ENCODE results near the gene DYSF. TPM values are rescaled to one million over a fixed set of nuclear protein-coding genes. Genes with fewer than 3 reads are reported as not detected.

The DYSF gene
- polyA plus RNA-seq, 1 donor (not counting 4 experiments of a cell fraction or from before 2014, with no cell fraction given) = 8.2 TPM

GRCh38 chr2:71561441-71562267 is 108.3 kb downstream of the DYSF start:
- Histone ChIP-seq H3K4me1 (ENCODE audit: control insufficient read depth, extremely low read depth, insufficient read depth, low read length) (no peaks in the 10 kb centered on the region), H3K9ac (ENCODE audit: control insufficient read depth, extremely low read depth, insufficient read depth, low read length) (no peak overlapping the region), H3K27me3 (ENCODE audit: control insufficient read depth, extremely low read depth, insufficient read depth, low read length) (peaks cover 19% of the 10 kb centered on the region), H3K36me3 (ENCODE audit: control insufficient read depth in 2 of 2, extremely low read depth in 1 of 2, insufficient read depth in 2 of 2, low read length in 2 of 2) (no peaks in the 10 kb centered on the region), H3K79me2 (ENCODE audit: control insufficient read depth, insufficient read depth, low read length) (no peaks in the 10 kb centered on the region), H3K27ac (ENCODE audit: control insufficient read depth, insufficient read depth, low read length) (no peak overlapping the region), H3K9me1 (ENCODE audit: control insufficient read depth, extremely low read depth, insufficient read depth, low read length) (no peaks in the 10 kb centered on the region), H3K4me2 (ENCODE audit: control insufficient read depth, extremely low read depth, insufficient read depth, low read depth, low read length) (no peak overlapping the region), H4K20me1 (ENCODE audit: control insufficient read depth, extremely low read depth, insufficient read depth, low read length) (no peaks in the 10 kb centered on the region), H3K9me3 (ENCODE audit: control insufficient read depth, low read depth, low read length) (no peaks in the 10 kb centered on the region), H2AFZ (ENCODE audit: control insufficient read depth, low read length) (no peak overlapping the region), H3K4me3 (ENCODE audit: control insufficient read depth in 2 of 3, extremely low read depth in 1 of 3, insufficient read depth in 2 of 3, low read depth in 1 of 3, low read length in 3 of 3) (no peak overlapping the region)
- TF ChIP-seq CTCF (optimal IDR thresholded peaks at IDR 0.05 in 1 of 3, IDR thresholded peaks at IDR 0.05 in 1 of 3, conservative IDR thresholded peaks at IDR 0.05 in 1 of 3; ENCODE audit: extremely low read depth in 1 of 3, insufficient read depth in 2 of 3, low read length in 3 of 3) (no peak), EZH2 (IDR thresholded peaks at IDR 0.05; ENCODE audit: low read length) (no peak)
- dilution Hi-C loops (cut with MboI; ENCODE audit: extremely low pct_ligation_motif_present, low sequenced_read_pairs) = no loop called here
- no peak for DNase-seq (ENCODE audit: low read depth, low spot score)
- no peak for FAIRE-seq

- Histone ChIP-seq H3K4me2 (ENCODE audit: control insufficient read depth, extremely low read depth, insufficient read depth, low read depth, low read length) (no peak overlapping the region), H3K36me3 (ENCODE audit: control insufficient read depth in 2 of 2, extremely low read depth in 1 of 2, insufficient read depth in 2 of 2, low read length in 2 of 2) (no peaks in the 10 kb centered on the region), H3K9me3 (ENCODE audit: control insufficient read depth, low read depth, low read length) (no peaks in the 10 kb centered on the region), H4K20me1 (ENCODE audit: control insufficient read depth, extremely low read depth, insufficient read depth, low read length) (no peaks in the 10 kb centered on the region), H3K4me3 (ENCODE audit: control insufficient read depth in 2 of 3, extremely low read depth in 1 of 3, insufficient read depth in 2 of 3, low read depth in 1 of 3, low read length in 3 of 3) (no peak overlapping the region), H3K27ac (ENCODE audit: control insufficient read depth, insufficient read depth, low read length) (no peak overlapping the region), H3K9ac (ENCODE audit: control insufficient read depth, extremely low read depth, insufficient read depth, low read length) (no peak overlapping the region), H3K27me3 (ENCODE audit: control insufficient read depth, extremely low read depth, insufficient read depth, low read length) (peaks cover 19% of the 10 kb centered on the region), H3K9me1 (ENCODE audit: control insufficient read depth, extremely low read depth, insufficient read depth, low read length) (no peaks in the 10 kb centered on the region), H3K4me1 (ENCODE audit: control insufficient read depth, extremely low read depth, insufficient read depth, low read length) (no peaks in the 10 kb centered on the region), H2AFZ (ENCODE audit: control insufficient read depth, low read length) (no peak overlapping the region), H3K79me2 (ENCODE audit: control insufficient read depth, insufficient read depth, low read length) (no peaks in the 10 kb centered on the region)
- no peak for TF ChIP-seq EZH2 (IDR thresholded peaks at IDR 0.05; ENCODE audit: low read length)
- no peak for TF ChIP-seq CTCF (optimal IDR thresholded peaks at IDR 0.05 in 1 of 3, IDR thresholded peaks at IDR 0.05 in 1 of 3, conservative IDR thresholded peaks at IDR 0.05 in 1 of 3; ENCODE audit: extremely low read depth in 1 of 3, insufficient read depth in 2 of 3, low read length in 3 of 3)
- FAIRE-seq (no peak), DNase-seq (ENCODE audit: low read depth, low spot score) (no peak)
- dilution Hi-C loops (cut with MboI; ENCODE audit: extremely low pct_ligation_motif_present, low sequenced_read_pairs) = no loop called here
These were observed 109.2 kb downstream of the DYSF start for GRCh38 chr2:71562518-71562917.

All from keratinocyte (primary cell).